ENCODE results near the gene AKT1. TPM values are rescaled to one million over a fixed set of nuclear protein-coding genes. Genes with fewer than 3 reads are reported as not detected.

The AKT1 gene
- total and polyA plus RNA-seq, 2 experiments from 2014 or later: 19.2 to 78.7 TPM

GRCh38 chr14:104810316-104810715 lies 14.8 kb upstream of the AKT1 start:
- ATAC-seq: no peak
- no peak for DNase-seq (ENCODE audit: low spot score)
- Histone ChIP-seq H3K4me1 (ENCODE audit: insufficient read depth) (no peaks in the 10 kb centered on the region), H2AFZ (no peak overlapping the region), H3K27ac (ENCODE audit: low read depth) (no peak overlapping the region), H3K4me3 (no peak overlapping the region), H3K79me2 (replicated peaks; ENCODE audit: insufficient read depth) (no peaks in the 10 kb centered on the region), H3K36me3 (ENCODE audit: insufficient read depth) (no peaks in the 10 kb centered on the region), H3K9me2 (ENCODE audit: insufficient read depth) (0 out of 2 replicates have a peak, but pooled peaks cover 3% of the 10 kb centered on the region), H3F3A (replicated peaks; ENCODE audit: low read depth) (0 out of 2 replicates have a peak, but pooled peaks cover 3% of the 10 kb centered on the region), H4K20me1 (replicated peaks; ENCODE audit: insufficient read depth) (no peaks in the 10 kb centered on the region), H3K27me3 (ENCODE audit: insufficient read depth) (no peaks in the 10 kb centered on the region), H3K4me2 (no peak overlapping the region)
- H3K4me1 Mint-ChIP-seq: no peaks in the 10 kb centered on the region
- no peaks in the 10 kb centered on the region for H3K36me3 Mint-ChIP-seq (ENCODE audit: low read depth)
- TF ChIP-seq EZH2 (IDR thresholded peaks at IDR 0.05; ENCODE audit: low read depth, unreplicated experiment) (no peak), CREB1 (CRISPR knock-in tag; IDR thresholded peaks at IDR 0.05; ENCODE audit: low read depth) (no peak), ZNF331 (CRISPR knock-in tag; IDR thresholded peaks at IDR 0.05; ENCODE audit: low read depth) (no peak), STAT1 (IDR thresholded peaks at IDR 0.05; ENCODE audit: unreplicated experiment) (no peak), EZH2phosphoT487 (IDR thresholded peaks at IDR 0.05; ENCODE audit: unreplicated experiment) (no peak), ZNF462 (CRISPR knock-in tag; IDR thresholded peaks at IDR 0.05) (no peak), JUNB (IDR thresholded peaks at IDR 0.05; ENCODE audit: unreplicated experiment) (no peak), POLR2AphosphoS5 (IDR thresholded peaks at IDR 0.05; ENCODE audit: low read depth) (no peak), NANOG (IDR thresholded peaks at IDR 0.05; ENCODE audit: borderline replicate concordance) (no peak), REST (IDR thresholded peaks at IDR 0.05; ENCODE audit: unreplicated experiment) (no peak), ZNF114 (CRISPR knock-in tag; IDR thresholded peaks at IDR 0.05) (no peak)
- TF ChIP-seq, protein P1, sequence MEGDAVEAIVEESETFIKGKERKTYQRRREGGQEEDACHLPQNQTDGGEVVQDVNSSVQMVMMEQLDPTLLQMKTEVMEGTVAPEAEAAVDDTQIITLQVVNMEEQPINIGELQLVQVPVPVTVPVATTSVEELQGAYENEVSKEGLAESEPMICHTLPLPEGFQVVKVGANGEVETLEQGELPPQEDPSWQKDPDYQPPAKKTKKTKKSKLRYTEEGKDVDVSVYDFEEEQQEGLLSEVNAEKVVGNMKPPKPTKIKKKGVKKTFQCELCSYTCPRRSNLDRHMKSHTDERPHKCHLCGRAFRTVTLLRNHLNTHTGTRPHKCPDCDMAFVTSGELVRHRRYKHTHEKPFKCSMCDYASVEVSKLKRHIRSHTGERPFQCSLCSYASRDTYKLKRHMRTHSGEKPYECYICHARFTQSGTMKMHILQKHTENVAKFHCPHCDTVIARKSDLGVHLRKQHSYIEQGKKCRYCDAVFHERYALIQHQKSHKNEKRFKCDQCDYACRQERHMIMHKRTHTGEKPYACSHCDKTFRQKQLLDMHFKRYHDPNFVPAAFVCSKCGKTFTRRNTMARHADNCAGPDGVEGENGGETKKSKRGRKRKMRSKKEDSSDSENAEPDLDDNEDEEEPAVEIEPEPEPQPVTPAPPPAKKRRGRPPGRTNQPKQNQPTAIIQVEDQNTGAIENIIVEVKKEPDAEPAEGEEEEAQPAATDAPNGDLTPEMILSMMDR (conservative IDR thresholded peaks at IDR 0.05; ENCODE audit: low read depth in 2 of 2): no peak
- TF ChIP-seq, protein P2, sequence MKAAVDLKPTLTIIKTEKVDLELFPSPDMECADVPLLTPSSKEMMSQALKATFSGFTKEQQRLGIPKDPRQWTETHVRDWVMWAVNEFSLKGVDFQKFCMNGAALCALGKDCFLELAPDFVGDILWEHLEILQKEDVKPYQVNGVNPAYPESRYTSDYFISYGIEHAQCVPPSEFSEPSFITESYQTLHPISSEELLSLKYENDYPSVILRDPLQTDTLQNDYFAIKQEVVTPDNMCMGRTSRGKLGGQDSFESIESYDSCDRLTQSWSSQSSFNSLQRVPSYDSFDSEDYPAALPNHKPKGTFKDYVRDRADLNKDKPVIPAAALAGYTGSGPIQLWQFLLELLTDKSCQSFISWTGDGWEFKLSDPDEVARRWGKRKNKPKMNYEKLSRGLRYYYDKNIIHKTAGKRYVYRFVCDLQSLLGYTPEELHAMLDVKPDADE (IDR thresholded peaks at IDR 0.05): no peak
- peaks cover 11% of the 10 kb centered on the region for H3K9me3 Mint-ChIP-seq
- no peak overlapping the region; the same call in 2 of the 3 replicates for H3K4me3 Mint-ChIP-seq
- H3K27ac Mint-ChIP-seq: no peak overlapping the region
- H3K27me3 Mint-ChIP-seq (ENCODE audit: insufficient read depth, low read depth, poor library complexity): peaks cover 20% of the 10 kb centered on the region

All from GM23338 (cell line).